ENCODE results near the gene FAM89B.

FAM89B gene

GRCh38 chr11:65607614-65608426, 35.5 kb downstream of the FAM89B start:
- 0 out of 22 replicates have a peak overlapping the region, but pooled peaks of 1 of the 11 experiments have one; percentile 1 for H3K9ac ChIP-seq

GRCh38 chr11:65609229-65609628, 36.9 kb downstream of the FAM89B start:
- peak overlapping the region in 9 of 11 experiments; percentile 3 to 95 (median 90); a peak in 9 of 22 replicates for H3K9ac ChIP-seq
- no peak for TF ChIP-seq Cebpa-rat (IDR thresholded peaks at IDR 0.05)
- peaks cover 39 to 63% (median 46%) of the 10 kb centered on the region in 10 experiments for H3K4me1 ChIP-seq
- H3K27ac ChIP-seq = peak overlapping the region in 1 of 11 experiments; percentile 25; a peak in 1 of 22 replicates
- H3K4me3 ChIP-seq = peak overlapping the region in 1 of 10 experiments; percentile 91; a peak in 2 of 20 replicates
- peak overlapping the region; percentile 97 to 100 (median 100); a peak in 15 of 22 replicates for H3K4me2 ChIP-seq
- peaks cover 58 to 86% (median 78%) of the 10 kb centered on the region in 11 experiments for H3K36me3 ChIP-seq
- peaks cover 53 to 96% (median 86%) of the 10 kb centered on the region in 11 experiments for H4K20me1 ChIP-seq
- no peaks in the 10 kb centered on the region for H3K27me3 ChIP-seq
- no peaks in the 10 kb centered on the region for H3K9me3 ChIP-seq (replicated peaks in 1 of 11)

More at GRCh38 chr11:65607614-65608426, 35.5 kb downstream of the FAM89B start:
- Histone ChIP-seq H3K4me3 (no peak overlapping the region), H3K27me3 (no peaks in the 10 kb centered on the region), H3K4me1 (peaks cover 43 to 58% (median 51%) of the 10 kb centered on the region in 10 experiments), H3K9me3 (replicated peaks in 1 of 11) (no peaks in the 10 kb centered on the region), H3K4me2 (no peak overlapping the region), H3K36me3 (peaks cover 72 to 97% (median 89%) of the 10 kb centered on the region in 11 experiments), H4K20me1 (peaks cover 46 to 100% (median 89%) of the 10 kb centered on the region in 11 experiments), H3K27ac (no peak overlapping the region)
- TF ChIP-seq Cebpa-rat (IDR thresholded peaks at IDR 0.05) = no peak

DNA sequence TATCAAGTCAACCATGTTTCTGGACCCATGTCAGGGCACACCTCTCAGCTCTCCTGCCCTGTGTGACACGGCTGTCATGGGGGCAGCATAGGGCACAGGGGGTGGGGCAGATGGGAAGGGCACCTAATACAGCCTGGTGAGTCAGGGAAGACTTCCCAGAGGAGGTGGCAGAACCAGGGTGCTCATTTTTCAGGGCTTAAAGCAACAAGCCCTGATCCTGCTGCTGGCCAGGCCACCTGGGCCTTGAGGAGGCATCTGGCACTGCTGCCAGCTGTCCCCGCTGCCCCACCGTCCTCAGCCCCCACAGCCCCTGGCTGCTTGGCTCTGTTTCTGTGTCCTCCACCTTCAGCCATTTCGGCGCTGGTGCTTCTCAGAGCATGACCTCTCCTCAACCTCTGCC, 37.3 kb downstream of the FAM89B start:
- no peaks in the 10 kb centered on the region for H3K27me3 ChIP-seq
- TF ChIP-seq Cebpa-rat (IDR thresholded peaks at IDR 0.05) = no peak
- H3K4me2 ChIP-seq = peak overlapping the region; percentile 97 to 100 (median 100); a peak in 20 of 22 replicates
- H3K9me3 ChIP-seq (replicated peaks in 1 of 11) = no peaks in the 10 kb centered on the region
- H3K27ac ChIP-seq = peak overlapping the region in 2 of 11 experiments; percentile 2 to 6; a peak in 4 of 22 replicates
- H3K4me1 ChIP-seq = peaks cover 38 to 63% (median 45%) of the 10 kb centered on the region in 10 experiments
- peak overlapping the region in 9 of 11 experiments; percentile 11 to 95 (median 91); a peak in 13 of 22 replicates for H3K9ac ChIP-seq
- peaks cover 54 to 82% (median 74%) of the 10 kb centered on the region in 11 experiments for H3K36me3 ChIP-seq
- peaks cover 53 to 92% (median 85%) of the 10 kb centered on the region in 11 experiments for H4K20me1 ChIP-seq
- H3K4me3 ChIP-seq = peak overlapping the region in 4 of 10 experiments; percentile 88 to 96 (median 92); a peak in 3 of 20 replicates

DNA sequence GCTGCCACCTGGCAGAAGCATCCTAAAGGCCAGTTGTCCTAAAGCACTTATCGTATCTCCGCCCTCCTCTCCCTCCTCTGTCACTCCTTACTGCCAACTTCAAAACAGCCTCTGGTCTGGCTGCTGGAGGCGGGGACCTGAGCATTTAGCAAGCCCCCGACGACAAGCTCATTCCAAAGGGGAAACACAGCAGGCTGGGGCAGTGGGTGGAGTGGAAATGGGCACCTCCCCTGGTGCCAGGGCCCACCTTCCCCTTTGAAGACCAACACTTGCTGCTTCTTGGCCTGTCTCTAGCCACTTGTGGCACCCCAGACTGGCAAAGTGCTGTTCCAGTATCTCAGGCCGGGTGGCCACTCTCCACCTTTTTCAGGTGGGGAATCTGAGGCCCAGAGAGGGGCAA, 38.1 kb downstream of the FAM89B start:
- peaks cover 38 to 63% (median 45%) of the 10 kb centered on the region in 10 experiments for H3K4me1 ChIP-seq
- H3K9me3 ChIP-seq (replicated peaks in 1 of 11) = no peaks in the 10 kb centered on the region
- peak overlapping the region; percentile 63 to 93 (median 88); a peak in 20 of 22 replicates for H3K27ac ChIP-seq
- peak overlapping the region; percentile 97 to 100 (median 100) for H3K4me2 ChIP-seq
- TF ChIP-seq Cebpa-rat (IDR thresholded peaks at IDR 0.05) = no peak
- H3K9ac ChIP-seq = peak overlapping the region; percentile 89 to 95 (median 92)
- peak overlapping the region in 9 of 10 experiments; percentile 81 to 98 (median 96); a peak in 13 of 20 replicates for H3K4me3 ChIP-seq
- H3K36me3 ChIP-seq = peaks cover 47 to 75% (median 67%) of the 10 kb centered on the region in 11 experiments
- peaks cover 53 to 85% (median 79%) of the 10 kb centered on the region in 11 experiments for H4K20me1 ChIP-seq
- H3K27me3 ChIP-seq = no peaks in the 10 kb centered on the region

DNA sequence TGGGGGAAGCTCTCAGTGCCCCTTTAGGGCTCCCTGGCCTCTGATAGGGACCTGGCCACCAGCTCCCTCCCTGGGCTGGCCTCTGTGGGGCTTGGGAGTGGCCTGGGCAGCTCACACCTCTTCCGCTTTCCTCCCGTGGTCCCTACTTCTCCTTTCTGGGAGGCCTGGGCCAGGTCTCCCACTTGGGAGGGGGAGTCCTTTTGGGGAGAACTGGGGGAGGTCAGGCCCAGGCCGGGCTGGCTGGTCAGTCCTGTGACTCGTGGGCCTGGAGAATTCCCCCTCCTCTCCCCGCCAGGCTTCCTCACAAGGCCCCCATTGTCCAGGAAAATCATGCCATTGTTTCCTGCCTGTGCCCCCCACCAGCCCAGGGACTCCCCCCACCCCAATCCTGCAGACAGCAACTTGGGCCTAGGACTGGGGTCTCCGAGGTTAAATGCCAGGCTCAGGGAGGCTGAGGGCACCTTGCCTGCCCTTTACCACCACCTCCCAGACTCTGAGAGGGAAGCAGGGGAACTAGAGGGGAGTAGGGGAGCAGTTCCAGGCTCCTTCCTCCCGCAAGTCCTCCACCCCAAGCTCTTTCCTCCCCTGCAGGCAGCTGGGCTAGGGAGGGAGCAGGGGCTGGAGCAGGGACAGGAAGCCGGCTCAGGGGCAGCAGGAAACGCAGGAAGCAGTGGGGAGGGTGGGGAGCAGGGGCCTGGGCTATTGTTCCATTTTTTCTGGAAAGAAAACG, 38.9 kb downstream of the FAM89B start:
- peaks cover 54 to 80% (median 75%) of the 10 kb centered on the region in 11 experiments for H4K20me1 ChIP-seq
- H3K27me3 ChIP-seq = no peaks in the 10 kb centered on the region
- H3K9ac ChIP-seq = peak overlapping the region; percentile 89 to 95 (median 92)
- peak overlapping the region; percentile 97 to 100 (median 100) for H3K4me2 ChIP-seq
- H3K4me3 ChIP-seq = peak overlapping the region; percentile 81 to 98 (median 95)
- H3K27ac ChIP-seq = peak overlapping the region; percentile 63 to 93 (median 88)
- peaks cover 38 to 63% (median 45%) of the 10 kb centered on the region in 10 experiments for H3K4me1 ChIP-seq
- no peak for TF ChIP-seq Cebpa-rat (IDR thresholded peaks at IDR 0.05)
- H3K36me3 ChIP-seq = peaks cover 39 to 67% (median 59%) of the 10 kb centered on the region in 11 experiments
- no peaks in the 10 kb centered on the region for H3K9me3 ChIP-seq (replicated peaks in 1 of 11)

DNA sequence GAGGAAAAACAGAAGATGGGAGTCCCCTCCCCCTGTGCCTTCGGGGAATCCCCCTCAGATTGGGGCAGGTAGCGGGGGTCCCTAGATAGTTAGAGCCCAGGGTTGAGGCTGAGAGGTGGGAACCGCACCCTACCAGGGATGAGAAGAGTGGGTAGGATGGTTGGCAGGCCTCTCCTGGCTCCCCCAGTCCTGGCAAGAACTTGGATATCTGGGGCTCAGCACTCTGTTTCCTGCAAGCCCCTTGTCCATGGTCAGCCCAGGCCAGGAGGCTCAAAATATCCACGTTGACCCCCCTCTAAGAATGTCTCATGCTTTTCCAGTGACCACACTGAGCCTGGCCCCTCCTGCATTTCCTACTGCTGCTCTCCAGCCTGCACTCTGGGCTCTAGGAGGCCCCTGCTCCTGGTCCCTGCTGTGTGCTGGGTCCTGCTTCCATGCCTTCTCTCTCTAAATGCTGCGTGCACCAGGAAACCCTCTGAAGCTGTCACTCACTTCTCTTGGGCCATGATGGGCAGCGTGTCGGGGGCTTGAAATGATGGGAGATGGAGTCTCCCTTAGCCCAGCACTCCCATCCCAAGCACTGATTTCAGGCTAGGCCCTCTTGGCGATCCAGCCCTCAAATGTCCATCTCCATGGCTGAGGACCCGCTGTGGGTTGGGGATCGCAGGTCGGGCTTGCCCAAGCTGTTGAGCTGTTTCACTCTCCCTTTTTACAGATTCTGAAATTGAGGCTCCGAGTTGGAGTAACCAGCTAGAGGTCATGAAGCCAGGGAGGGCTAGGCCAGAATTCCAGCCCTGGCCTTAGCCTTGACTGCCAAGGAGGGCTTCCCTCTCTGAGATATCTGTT, 39.6 kb downstream of the FAM89B start:
- Histone ChIP-seq H3K4me3 (peak overlapping the region; percentile 81 to 98 (median 95)), H3K4me2 (peak overlapping the region; percentile 97 to 100 (median 100)), H3K9me3 (replicated peaks in 1 of 11) (no peaks in the 10 kb centered on the region), H3K36me3 (peaks cover 32 to 61% (median 54%) of the 10 kb centered on the region in 11 experiments), H3K27me3 (no peaks in the 10 kb centered on the region), H3K27ac (peak overlapping the region; percentile 77 to 93 (median 88); a peak in 21 of 22 replicates), H3K9ac (peak overlapping the region; percentile 89 to 95 (median 92)), H4K20me1 (peaks cover 56 to 80% (median 75%) of the 10 kb centered on the region in 11 experiments; a peak in 21 of 22 replicates), H3K4me1 (peaks cover 46 to 64% (median 52%) of the 10 kb centered on the region in 10 experiments)
- no peak for TF ChIP-seq Cebpa-rat (IDR thresholded peaks at IDR 0.05)

GRCh38 chr11:65612691-65613090, 40.4 kb downstream of the FAM89B start:
- peaks cover 55 to 80% (median 75%) of the 10 kb centered on the region in 11 experiments; a peak in 21 of 22 replicates for H4K20me1 ChIP-seq
- H3K4me3 ChIP-seq = peak overlapping the region; percentile 81 to 98 (median 95)
- H3K27ac ChIP-seq = peak overlapping the region; percentile 77 to 93 (median 88); a peak in 17 of 22 replicates
- H3K36me3 ChIP-seq = peaks cover 32 to 61% (median 54%) of the 10 kb centered on the region in 11 experiments
- no peaks in the 10 kb centered on the region for H3K9me3 ChIP-seq (replicated peaks in 1 of 11)
- H3K9ac ChIP-seq = peak overlapping the region; percentile 89 to 95 (median 92)
- no peaks in the 10 kb centered on the region for H3K27me3 ChIP-seq
- peaks cover 53 to 65% (median 59%) of the 10 kb centered on the region in 10 experiments for H3K4me1 ChIP-seq
- TF ChIP-seq Cebpa-rat (IDR thresholded peaks at IDR 0.05) = no peak
- H3K4me2 ChIP-seq = peak overlapping the region; percentile 97 to 100 (median 100)
